ENCODE measurements around the gene PRKCZ.

- TF ChIP-seq, protein P1, sequence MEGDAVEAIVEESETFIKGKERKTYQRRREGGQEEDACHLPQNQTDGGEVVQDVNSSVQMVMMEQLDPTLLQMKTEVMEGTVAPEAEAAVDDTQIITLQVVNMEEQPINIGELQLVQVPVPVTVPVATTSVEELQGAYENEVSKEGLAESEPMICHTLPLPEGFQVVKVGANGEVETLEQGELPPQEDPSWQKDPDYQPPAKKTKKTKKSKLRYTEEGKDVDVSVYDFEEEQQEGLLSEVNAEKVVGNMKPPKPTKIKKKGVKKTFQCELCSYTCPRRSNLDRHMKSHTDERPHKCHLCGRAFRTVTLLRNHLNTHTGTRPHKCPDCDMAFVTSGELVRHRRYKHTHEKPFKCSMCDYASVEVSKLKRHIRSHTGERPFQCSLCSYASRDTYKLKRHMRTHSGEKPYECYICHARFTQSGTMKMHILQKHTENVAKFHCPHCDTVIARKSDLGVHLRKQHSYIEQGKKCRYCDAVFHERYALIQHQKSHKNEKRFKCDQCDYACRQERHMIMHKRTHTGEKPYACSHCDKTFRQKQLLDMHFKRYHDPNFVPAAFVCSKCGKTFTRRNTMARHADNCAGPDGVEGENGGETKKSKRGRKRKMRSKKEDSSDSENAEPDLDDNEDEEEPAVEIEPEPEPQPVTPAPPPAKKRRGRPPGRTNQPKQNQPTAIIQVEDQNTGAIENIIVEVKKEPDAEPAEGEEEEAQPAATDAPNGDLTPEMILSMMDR (IDR thresholded peaks at IDR 0.05), result no peak
- TF ChIP-seq POLR2A (IDR thresholded peaks at IDR 0.05) (no peak), POLR2AphosphoS5 (IDR thresholded peaks at IDR 0.05) (no peak)
These were observed 101.0 kb downstream of the PRKCZ start for GRCh38 chr1:2151252-2151651.
